ENCODE data around the gene BSG.
"Not testable (repeated sequence)": the region's sequence is repeated elsewhere in the genome, so short reads cannot be mapped to it uniquely, and the experiment has no call there.

BSG gene

DNA sequence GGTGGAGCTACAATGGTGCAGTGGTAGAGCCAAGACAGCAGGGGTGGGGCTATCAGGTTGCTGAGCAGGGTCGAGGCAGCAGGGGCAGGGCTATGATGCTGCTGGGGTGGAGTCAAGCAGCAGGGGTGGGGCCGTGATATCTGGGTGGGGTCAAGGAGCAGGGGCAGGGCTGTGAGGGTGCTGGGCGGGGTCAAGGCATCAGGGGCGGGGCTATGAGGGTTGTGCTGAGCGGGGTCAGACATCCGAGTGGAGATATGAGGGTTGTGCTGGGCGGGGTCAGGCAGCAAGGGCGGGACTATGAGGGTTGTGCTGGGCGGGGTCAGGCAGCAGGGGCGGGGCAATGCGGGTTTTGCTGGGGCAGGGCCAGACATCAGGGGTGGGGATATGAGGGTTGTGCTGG lies 32.0 kb downstream of the BSG start:
- DNase-seq (ENCODE audit: low spot score): no peak

DNA sequence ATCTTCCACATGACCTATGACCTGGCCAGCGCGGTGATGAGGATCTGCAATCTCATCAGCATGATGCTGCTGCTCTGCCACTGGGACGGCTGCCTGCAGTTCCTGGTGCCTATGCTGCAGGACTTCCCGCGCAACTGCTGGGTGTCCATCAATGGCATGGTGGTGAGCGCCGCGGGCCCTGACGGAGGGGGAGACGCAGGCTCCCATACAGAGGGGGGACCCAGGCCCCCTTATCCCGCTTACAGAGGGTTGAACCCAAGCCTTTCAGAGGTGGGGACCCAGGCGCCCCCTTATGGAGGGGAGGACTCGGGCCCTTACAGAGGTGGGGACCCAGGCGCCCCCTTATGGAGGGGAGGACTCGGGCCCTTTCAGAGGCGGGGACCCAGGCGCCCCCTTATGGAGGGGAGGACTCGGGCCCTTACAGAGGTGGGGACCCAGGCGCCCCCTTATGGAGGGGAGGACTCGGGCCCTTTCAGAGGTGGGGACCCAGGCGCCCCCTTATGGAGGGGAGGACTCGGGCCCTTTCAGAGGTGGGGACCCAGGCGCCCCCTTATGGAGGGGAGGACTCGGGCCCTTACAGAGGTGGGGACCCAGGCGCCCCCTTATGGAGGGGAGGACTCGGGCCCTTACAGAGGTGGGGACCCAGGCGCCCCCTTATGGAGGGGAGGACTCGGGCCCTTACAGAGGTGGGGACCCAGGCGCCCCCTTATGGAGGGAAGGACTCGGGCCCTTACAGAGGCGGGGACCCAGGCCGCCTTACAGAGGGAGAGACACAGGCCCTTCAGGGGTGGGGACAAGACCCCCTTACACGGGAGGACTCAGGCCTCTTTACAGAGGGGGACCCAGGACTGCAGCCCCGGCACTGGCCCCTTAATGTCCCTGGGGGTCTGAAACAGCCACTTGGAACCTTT lies 32.9 kb downstream of the BSG start:
- DNase-seq (ENCODE audit: low spot score): not testable (repeated sequence)

- peak; percentile 64 for DNase-seq (ENCODE audit: low spot score)
Measured at GRCh38 chr19:607301-608154, 35.1 kb downstream of the BSG start.

DNA sequence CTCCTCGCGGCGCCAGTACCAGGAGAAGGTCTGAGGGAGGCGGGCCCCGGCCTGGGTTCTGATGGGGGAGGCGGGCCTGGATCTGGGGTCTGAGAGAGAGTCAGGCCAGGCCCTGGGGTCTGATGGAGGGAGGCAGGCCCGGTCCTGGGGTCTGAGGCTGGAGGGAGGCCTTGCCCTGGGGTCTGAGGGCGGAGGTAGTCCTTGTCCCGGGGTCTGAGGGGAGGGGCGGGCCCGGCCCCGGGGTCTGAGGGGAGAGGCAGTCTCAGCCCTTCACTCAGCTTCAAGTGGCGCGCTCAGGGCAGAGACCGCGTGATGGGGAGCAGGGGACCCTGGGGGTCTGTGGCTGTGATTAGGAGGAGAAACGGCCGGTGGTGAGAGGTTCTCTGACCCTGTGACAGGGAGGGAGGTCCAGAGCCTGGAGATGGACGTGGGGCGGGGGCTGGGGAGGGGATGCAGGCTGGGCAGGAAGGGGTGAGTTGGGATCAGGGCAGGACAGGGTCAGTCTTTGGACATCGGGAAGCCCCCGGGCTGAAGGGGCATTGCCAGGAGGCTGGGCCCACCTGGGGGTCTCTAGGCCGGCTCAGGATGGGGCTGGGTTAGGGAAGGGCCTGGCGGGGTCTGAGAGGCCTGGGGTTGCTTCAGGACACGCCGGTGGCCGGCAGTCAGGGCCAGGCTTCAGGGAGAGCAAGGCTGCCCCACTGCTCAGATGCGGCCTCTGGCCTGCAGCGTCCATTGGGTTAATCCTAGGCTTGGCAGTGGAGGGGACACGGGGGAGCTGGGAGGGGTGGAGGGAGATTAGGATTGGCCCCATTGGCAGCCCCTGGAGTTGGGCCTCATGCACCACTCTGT lies 36.0 kb downstream of the BSG start:
- no peak for DNase-seq (ENCODE audit: low spot score)

- peak; percentile 91 for DNase-seq (ENCODE audit: low spot score)
Measured at GRCh38 chr19:609004-609346, 36.6 kb downstream of the BSG start.

DNA sequence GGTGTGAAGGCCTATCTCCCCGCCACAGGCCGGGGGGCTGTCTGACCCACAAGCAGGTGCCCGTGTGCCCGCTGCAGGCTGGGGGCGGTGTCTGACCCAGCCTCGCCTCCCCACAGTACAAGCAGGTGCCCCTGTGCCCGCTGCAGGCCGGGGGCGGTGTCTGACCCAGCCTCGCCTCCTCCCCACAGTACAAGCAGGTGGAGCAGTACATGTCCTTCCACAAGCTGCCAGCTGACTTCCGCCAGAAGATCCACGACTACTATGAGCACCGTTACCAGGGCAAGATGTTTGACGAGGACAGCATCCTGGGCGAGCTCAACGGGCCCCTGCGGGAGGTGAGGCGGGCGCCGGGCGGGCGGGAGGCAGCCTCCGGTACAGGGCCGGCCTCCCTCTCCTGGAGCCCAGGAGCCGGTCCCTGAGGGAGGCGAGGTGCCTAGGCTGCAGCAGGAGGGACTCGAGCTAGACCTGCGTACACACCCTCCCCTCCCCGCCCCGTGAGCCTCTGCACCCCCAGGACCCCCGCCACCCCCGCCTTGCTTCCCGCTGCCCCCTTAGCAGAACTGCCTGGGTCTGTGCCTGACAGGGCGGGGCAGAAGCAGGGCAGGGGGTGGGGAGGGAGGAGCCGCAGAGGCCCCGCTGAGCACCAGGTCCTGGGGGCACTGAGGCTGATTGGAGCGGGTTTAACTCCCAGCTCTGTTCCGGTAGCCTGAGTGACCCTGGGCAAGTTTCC lies 37.8 kb downstream of the BSG start:
- DNase-seq (ENCODE audit: low spot score): no peak

- no peak for DNase-seq (ENCODE audit: low spot score)
Measured at GRCh38 chr19:610801-611480, 38.5 kb downstream of the BSG start.

DNA sequence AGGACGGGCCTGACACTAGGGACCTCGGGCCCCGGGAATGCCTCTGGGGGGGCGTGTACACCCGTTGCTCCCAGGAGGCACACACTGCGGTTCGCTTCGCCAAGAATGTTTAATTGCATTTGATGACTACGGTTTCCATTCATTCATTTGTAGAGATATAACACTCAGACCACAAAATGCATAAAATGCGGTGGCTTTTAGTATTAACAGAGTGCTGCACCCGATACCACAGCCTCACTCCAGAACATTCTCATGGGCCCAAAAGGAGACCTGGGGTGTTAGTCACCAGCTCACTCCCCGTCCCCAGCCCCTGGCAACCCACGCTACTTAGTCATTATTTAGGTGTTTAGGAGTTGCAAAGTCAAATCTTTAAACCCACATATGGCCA lies 39.1 kb downstream of the BSG start:
- no peak for DNase-seq (ENCODE audit: low spot score)

DNA sequence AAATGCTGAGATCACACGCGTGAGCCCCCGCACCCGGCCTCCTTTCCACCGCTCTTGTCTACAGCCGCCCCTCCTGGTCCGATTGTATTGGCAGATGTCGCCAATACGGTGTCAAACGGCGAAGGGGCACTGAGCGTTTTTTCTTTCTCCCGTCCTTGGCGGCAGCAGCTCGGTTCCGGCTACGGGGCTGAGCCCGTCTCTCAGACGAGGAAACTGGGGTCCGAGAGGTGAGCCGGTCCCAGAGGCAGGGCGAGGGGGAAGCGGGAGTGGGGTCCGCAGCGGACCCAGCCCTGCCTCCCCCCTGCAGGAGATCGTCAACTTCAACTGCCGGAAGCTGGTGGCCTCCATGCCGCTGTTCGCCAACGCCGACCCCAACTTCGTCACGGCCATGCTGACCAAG lies 40.5 kb downstream of the BSG start:
- DNase-seq (ENCODE audit: low spot score): no peak

DNA sequence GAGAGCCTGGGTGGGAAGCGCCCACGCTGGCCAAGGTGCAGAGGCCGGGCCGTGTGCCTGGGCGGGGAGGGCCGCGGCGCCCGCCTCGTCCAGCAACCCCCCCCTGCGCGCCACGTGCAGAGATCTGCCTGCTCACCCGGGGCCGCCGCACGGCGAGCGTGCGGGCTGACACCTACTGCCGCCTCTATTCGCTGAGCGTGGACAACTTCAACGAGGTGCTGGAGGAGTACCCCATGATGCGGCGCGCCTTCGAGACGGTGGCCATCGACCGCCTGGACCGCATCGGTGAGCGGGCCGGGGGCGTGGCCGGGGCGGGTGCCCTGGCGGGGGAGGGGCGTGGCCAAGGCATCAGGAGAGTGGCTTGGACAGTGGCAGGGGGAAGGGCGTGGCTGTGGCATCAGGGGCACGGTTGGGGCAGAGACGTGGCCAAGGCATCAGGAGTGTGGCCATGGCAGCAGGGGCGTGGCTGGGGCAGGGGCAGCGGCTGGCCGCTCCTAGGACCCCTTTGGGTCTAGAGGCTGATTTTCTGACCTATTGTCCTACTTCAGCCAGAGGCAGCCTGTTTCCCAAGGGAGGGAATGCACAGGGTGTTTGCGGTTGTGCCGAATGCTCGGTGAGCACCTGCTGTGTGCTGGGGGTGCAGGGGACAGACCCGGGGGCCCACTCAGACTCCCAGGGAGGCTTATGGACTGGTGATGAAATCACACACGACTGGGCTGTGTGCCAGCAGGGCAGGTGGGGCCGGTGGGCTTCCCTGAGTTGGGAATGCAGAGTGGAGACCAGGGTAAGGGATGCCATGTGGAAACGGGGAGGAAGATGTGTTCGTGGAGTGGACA lies 41.6 kb downstream of the BSG start:
- DNase-seq (ENCODE audit: low spot score): no peak

GRCh38 chr19:615619-616018 lies 43.2 kb downstream of the BSG start:
- DNase-seq (ENCODE audit: low spot score): peak; percentile 66

- no peak for DNase-seq (ENCODE audit: low spot score)
Measured at GRCh38 chr19:616062-616700, 43.8 kb downstream of the BSG start.

GRCh38 chr19:616747-617526 lies 44.5 kb downstream of the BSG start:
- no peak for DNase-seq (ENCODE audit: low spot score)

DNA sequence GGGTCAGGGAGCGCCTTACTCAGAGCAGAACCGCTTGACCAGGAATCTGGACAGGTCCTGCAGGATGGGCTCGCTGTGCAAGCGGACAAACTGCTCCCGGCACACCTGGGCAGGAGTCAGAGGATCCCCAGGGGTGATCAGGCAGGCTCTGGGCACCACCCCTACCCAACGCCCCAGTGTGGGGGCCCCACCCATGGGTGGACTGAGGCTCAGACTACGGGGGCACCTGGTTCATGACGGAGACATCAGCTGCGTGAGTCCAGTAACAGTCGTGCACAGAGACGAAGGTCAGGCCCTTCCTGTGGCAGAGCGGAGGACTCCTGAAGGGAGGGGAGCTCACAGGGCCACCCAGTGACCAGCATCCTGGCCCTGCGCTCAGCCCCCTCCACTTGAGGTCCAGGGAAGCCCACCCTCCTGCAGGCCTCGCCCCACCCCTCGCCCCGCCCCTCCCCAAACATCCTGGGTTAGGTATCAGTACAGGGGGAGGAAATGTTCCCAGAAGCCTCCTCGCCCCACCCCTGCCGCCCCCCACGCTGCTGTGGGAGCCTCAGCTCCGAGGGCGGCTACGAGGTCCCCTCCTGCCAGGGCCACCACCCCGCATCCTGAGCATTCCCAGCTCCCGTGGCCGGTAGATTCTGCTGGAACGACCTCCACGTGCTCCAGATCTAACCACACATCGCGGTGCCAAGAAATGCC lies 45.3 kb downstream of the BSG start:
- no peak for DNase-seq (ENCODE audit: low spot score)

- DNase-seq (ENCODE audit: low spot score): no peak
Measured at GRCh38 chr19:618247-618619, 45.8 kb downstream of the BSG start.

- DNase-seq (ENCODE audit: low spot score): no peak
Measured at GRCh38 chr19:618674-619285, 46.4 kb downstream of the BSG start.

GRCh38 chr19:619286-620002 lies 47.0 kb downstream of the BSG start:
- DNase-seq (ENCODE audit: low spot score): no peak
